RWPE1 (cell line): ENCODE data around the gene RAC3.
A peak's percentile ranks its signal among the peaks of the same experiment; 100 is the strongest.

ENCODE experiments used
- CTCF ChIA-PET: fragments of 350-600 bp; sonication (Branson Sonifier 250); formaldehyde crosslinking; extraction: SDS; loops from one replicate; lab custom pipeline; 2021; lab: Yijun Ruan, JAX
- POLR2A ChIA-PET: fragments of 400-600 bp; formaldehyde crosslinking; extraction: SDS; loops from one replicate; lab custom pipeline; 2020; ENCODE audit warnings: antibody characterized with exemption; ENCODE audit not compliant: low non-redundant PET; lab: Yijun Ruan, JAX
- DNase-seq: peaks from one replicate; pipeline ENCODE4 v3.0.0; 2012; ENCODE audit warnings: low spot score
- H3K27ac ChIP-seq: fragments of 450-650 bp; 2 replicates; pipeline ENCODE4 v1.5.1; 2017
- TF ChIP-seq, protein P1 (sequence below): fragments of 450-650 bp; conservative IDR thresholded peaks from 2 replicates; pipeline ENCODE4 v1.5.1; 2017; ENCODE audit warnings: low read depth, mild to moderate bottlenecking

RAC3 gene

GRCh38 chr17:82025401-82026107 lies 5.9 kb upstream of the RAC3 start:
- DNase-seq: no peak
- CTCF ChIA-PET: interaction anchor here (0.6 to 1.3 kb wide), 3 partner anchors 33 to 271 kb away, joined by 3 to 4 read pairs (median 4); no protein-coding TSS in a partner anchor
- peak overlapping the region; percentile 70 for H3K27ac ChIP-seq
- TF ChIP-seq, protein P1, sequence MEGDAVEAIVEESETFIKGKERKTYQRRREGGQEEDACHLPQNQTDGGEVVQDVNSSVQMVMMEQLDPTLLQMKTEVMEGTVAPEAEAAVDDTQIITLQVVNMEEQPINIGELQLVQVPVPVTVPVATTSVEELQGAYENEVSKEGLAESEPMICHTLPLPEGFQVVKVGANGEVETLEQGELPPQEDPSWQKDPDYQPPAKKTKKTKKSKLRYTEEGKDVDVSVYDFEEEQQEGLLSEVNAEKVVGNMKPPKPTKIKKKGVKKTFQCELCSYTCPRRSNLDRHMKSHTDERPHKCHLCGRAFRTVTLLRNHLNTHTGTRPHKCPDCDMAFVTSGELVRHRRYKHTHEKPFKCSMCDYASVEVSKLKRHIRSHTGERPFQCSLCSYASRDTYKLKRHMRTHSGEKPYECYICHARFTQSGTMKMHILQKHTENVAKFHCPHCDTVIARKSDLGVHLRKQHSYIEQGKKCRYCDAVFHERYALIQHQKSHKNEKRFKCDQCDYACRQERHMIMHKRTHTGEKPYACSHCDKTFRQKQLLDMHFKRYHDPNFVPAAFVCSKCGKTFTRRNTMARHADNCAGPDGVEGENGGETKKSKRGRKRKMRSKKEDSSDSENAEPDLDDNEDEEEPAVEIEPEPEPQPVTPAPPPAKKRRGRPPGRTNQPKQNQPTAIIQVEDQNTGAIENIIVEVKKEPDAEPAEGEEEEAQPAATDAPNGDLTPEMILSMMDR: no peak
- POLR2A ChIA-PET: interaction anchor here (0.5 kb wide), 1 partner anchor 95 kb away, joined by 3 read pairs; no protein-coding TSS in a partner anchor

DNA sequence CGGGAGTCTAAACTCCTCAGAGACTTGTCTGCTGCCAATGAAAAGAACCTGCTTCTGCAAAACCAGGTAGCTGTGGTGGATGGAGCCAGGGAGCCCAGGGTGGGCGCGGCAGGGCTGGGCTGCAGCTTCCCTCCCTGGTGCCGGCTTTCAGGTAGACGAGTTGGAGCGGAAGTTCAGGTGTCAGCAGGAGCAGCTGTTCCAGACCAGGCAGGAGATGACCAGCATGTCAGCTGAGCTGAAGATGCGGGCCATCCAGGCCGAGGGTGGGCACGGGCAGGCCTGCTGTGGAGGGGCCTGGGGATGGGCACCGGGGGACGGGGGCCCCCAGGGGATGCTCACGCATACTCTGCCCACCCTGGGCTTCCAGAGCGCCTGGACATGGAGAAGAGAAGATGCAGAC lies 3.2 kb upstream of the RAC3 start:
- POLR2A ChIA-PET: interaction anchor here (0.7 kb wide), 1 partner anchor 12 kb away, joined by 3 read pairs; no protein-coding TSS in a partner anchor
- TF ChIP-seq, protein P1: no peak
- H3K27ac ChIP-seq: no peak overlapping the region
- DNase-seq: no peak
- CTCF ChIA-PET: interaction anchor here (0.7 kb wide), 1 partner anchor 27 kb away, joined by 3 read pairs; no protein-coding TSS in a partner anchor

- DNase-seq: no peak
- ChIA-PET CTCF (interaction anchor here (0.7 to 3.1 kb wide), 4 partner anchors 9 to 126 kb away, joined by 3 to 24 read pairs (median 10); partner anchors contain the start of gene DCXR), POLR2A (no interaction called here)
- TF ChIP-seq, protein P1: no peak
- no peak overlapping the region for H3K27ac ChIP-seq
These were observed 2.5 kb upstream of the RAC3 start for GRCh38 chr17:82028966-82029365.

DNA sequence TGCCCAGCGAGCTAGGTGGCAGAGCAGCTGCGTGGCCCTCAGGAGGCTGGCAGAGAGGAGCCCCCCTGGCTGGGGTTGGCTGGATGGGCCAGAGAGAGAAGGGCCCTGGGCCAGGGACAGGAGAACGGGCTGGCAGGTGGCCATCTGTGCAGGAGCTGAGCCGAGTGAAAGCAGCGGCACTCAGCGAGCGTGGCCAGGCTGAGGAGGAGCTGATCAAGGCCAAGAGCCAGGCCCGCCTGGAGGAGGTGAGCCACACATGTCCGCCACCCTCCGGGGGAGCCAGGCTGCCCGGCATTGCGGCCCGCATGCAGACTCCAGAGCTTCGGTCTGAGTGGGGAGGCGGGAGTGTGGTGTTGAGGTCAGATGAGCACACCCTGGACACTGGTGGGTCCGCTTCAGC lies 2.1 kb upstream of the RAC3 start:
- TF ChIP-seq, protein P1: no peak
- ChIA-PET POLR2A (interaction anchor here (0.6 kb wide), 1 partner anchor 11 kb away, joined by 9 read pairs; no protein-coding TSS in a partner anchor), CTCF (interaction anchor here (0.5 to 3.1 kb wide), 7 partner anchors 8 to 136 kb away, joined by 3 to 24 read pairs (median 5); partner anchors contain the start of genes CENPX and DCXR)
- peak overlapping the region; percentile 82; the same call in 1 of the 2 replicates for H3K27ac ChIP-seq
- no peak for DNase-seq

DNA sequence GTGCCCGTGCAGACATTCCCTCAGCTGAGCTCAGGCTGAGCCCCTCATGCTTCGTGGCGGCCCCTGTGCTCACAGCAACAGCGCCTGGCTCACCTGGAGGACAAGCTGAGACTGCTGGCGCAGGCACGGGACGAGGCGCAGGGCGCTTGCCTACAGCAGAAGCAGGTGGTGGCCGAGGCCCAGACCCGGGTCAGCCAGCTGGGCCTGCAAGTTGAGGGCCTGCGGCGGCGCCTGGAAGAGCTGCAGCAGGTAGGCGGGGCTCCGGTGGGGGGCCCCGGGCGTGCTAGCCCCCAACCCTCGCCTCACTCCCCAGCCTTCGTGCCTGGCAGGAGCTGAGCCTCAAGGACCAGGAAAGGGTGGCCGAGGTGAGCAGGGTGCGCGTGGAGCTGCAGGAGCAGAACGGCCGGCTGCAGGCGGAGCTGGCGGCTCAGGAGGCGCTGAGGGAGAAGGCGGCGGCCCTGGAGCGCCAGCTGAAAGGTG lies 1.4 kb upstream of the RAC3 start:
- CTCF ChIA-PET: interaction anchor here (0.5 to 3.1 kb wide), 22 partner anchors 9 to 216 kb away, joined by 3 to 24 read pairs (median 4); partner anchors contain the start of genes CENPX, FASN and PYCR1
- peak overlapping the region; percentile 82 for H3K27ac ChIP-seq
- TF ChIP-seq, protein P1: no peak
- POLR2A ChIA-PET: interaction anchor here (0.6 kb wide), 1 partner anchor 10 kb away, joined by 9 read pairs; no protein-coding TSS in a partner anchor
- DNase-seq: no peak
